BLaER1 (cell line): Measurements from ENCODE around the gene CD9.
A peak's percentile ranks its signal among the peaks of the same experiment; 100 is the strongest.

Experiments used
- H3K27ac ChIP-seq: shearing (Covaris generic); formaldehyde crosslinking; 2 replicates; pipeline ENCODE4 v1.8.1; 2022
- H3K27me3 ChIP-seq: shearing (Covaris generic); formaldehyde crosslinking; 2 replicates; pipeline ENCODE4 v1.8.1; 2022
- H3K36me3 ChIP-seq: shearing (Covaris generic); formaldehyde crosslinking; 2 replicates; pipeline ENCODE4 v1.8.1; 2022
- H3K4me1 ChIP-seq: shearing (Covaris generic); formaldehyde crosslinking; 2 replicates; pipeline ENCODE4 v1.8.1; 2022
- H3K4me2 ChIP-seq: shearing (Covaris generic); formaldehyde crosslinking; 2 replicates; pipeline ENCODE4 v1.8.1; 2022
- H3K4me3 ChIP-seq: shearing (Covaris generic); formaldehyde crosslinking; 2 replicates; pipeline ENCODE4 v1.8.1; 2022
- H3K9ac ChIP-seq: shearing (Covaris generic); formaldehyde crosslinking; 2 replicates; pipeline ENCODE4 v1.8.1; 2022
- H3K9me3 ChIP-seq: shearing (Covaris generic); formaldehyde crosslinking; 2 replicates; pipeline ENCODE4 v1.8.1; 2022
- H4K20me1 ChIP-seq: shearing (Covaris generic); formaldehyde crosslinking; 2 replicates; pipeline ENCODE4 v1.8.1; 2022
- Cebpa-rat ChIP-seq: shearing (Covaris generic); IDR thresholded peaks from 2 replicates; pipeline ENCODE4 v1.8.1; 2022

CD9 gene

GRCh38 chr12:6257007-6257406 lies 56.8 kb downstream of the CD9 start:
- no peaks in the 10 kb centered on the region for H3K36me3 ChIP-seq
- no peak overlapping the region for H3K4me3 ChIP-seq
- no peak for TF ChIP-seq Cebpa-rat

GRCh38 chr12:6262211-6262610 lies 62.0 kb downstream of the CD9 start:
- Histone ChIP-seq H4K20me1 (no peaks in the 10 kb centered on the region), H3K4me2 (peak overlapping the region; percentile 39; the same call in 1 of the 2 replicates), H3K4me3 (no peak overlapping the region), H3K9me3 (peaks cover 21% of the 10 kb centered on the region), H3K36me3 (no peaks in the 10 kb centered on the region), H3K9ac (peak overlapping the region; percentile 5; the same call in 1 of the 2 replicates), H3K4me1 (peaks cover 20% of the 10 kb centered on the region), H3K27me3 (no peaks in the 10 kb centered on the region), H3K27ac (0 out of 2 replicates have a peak overlapping the region, but pooled peaks have one; percentile 19)
- no peak for TF ChIP-seq Cebpa-rat

More at GRCh38 chr12:6257007-6257406, 56.8 kb downstream of the CD9 start:
- Histone ChIP-seq H3K27me3 (no peaks in the 10 kb centered on the region), H3K4me1 (peaks cover 2% of the 10 kb centered on the region; the same call in 1 of the 2 replicates), H4K20me1 (no peaks in the 10 kb centered on the region), H3K9ac (no peak overlapping the region), H3K9me3 (peaks cover 21% of the 10 kb centered on the region), H3K4me2 (no peak overlapping the region), H3K27ac (no peak overlapping the region)

- Histone ChIP-seq H3K27me3 (no peaks in the 10 kb centered on the region), H3K27ac (0 out of 2 replicates have a peak overlapping the region, but pooled peaks have one; percentile 19), H3K9ac (peak overlapping the region; percentile 5; the same call in 1 of the 2 replicates), H4K20me1 (no peaks in the 10 kb centered on the region), H3K4me2 (peak overlapping the region; percentile 39; the same call in 1 of the 2 replicates), H3K4me3 (no peak overlapping the region), H3K4me1 (peaks cover 24% of the 10 kb centered on the region), H3K36me3 (no peaks in the 10 kb centered on the region), H3K9me3 (peaks cover 18% of the 10 kb centered on the region)
- TF ChIP-seq Cebpa-rat = no peak
Observed at GRCh38 chr12:6262623-6263022, 62.4 kb downstream of the CD9 start.

- Histone ChIP-seq H3K4me3 (no peak overlapping the region), H3K36me3 (no peaks in the 10 kb centered on the region), H3K4me2 (no peak overlapping the region), H3K9ac (no peak overlapping the region), H3K4me1 (peaks cover 33% of the 10 kb centered on the region), H3K27ac (no peak overlapping the region), H3K27me3 (no peaks in the 10 kb centered on the region), H4K20me1 (no peaks in the 10 kb centered on the region), H3K9me3 (peaks cover 5% of the 10 kb centered on the region)
- TF ChIP-seq Cebpa-rat = no peak
Observed at GRCh38 chr12:6263931-6264330, 63.7 kb downstream of the CD9 start.

GRCh38 chr12:6264402-6265037 lies 64.3 kb downstream of the CD9 start:
- Histone ChIP-seq H3K27ac (no peak overlapping the region), H3K4me2 (no peak overlapping the region)

GRCh38 chr12:6265038-6265405 lies 64.8 kb downstream of the CD9 start:
- TF ChIP-seq Cebpa-rat = no peak
- H3K4me2 ChIP-seq = no peak overlapping the region
- H3K27me3 ChIP-seq = no peaks in the 10 kb centered on the region
- peaks cover 33% of the 10 kb centered on the region for H3K4me1 ChIP-seq
- no peak overlapping the region for H3K27ac ChIP-seq
- H3K4me3 ChIP-seq = no peak overlapping the region
- no peaks in the 10 kb centered on the region for H4K20me1 ChIP-seq
- no peaks in the 10 kb centered on the region for H3K36me3 ChIP-seq
- no peaks in the 10 kb centered on the region for H3K9me3 ChIP-seq
- H3K9ac ChIP-seq = no peak overlapping the region

More at GRCh38 chr12:6264402-6265037, 64.3 kb downstream of the CD9 start:
- no peak overlapping the region for H3K9ac ChIP-seq
- H3K36me3 ChIP-seq = no peaks in the 10 kb centered on the region
- no peaks in the 10 kb centered on the region for H3K27me3 ChIP-seq
- H3K4me1 ChIP-seq = peaks cover 33% of the 10 kb centered on the region
- TF ChIP-seq Cebpa-rat = no peak
- no peaks in the 10 kb centered on the region for H3K9me3 ChIP-seq
- no peak overlapping the region for H3K4me3 ChIP-seq
- no peaks in the 10 kb centered on the region for H4K20me1 ChIP-seq

- TF ChIP-seq Cebpa-rat = no peak
- peak overlapping the region; percentile 49 for H3K4me2 ChIP-seq
- no peaks in the 10 kb centered on the region for H3K36me3 ChIP-seq
- H3K9me3 ChIP-seq = no peaks in the 10 kb centered on the region
- H3K9ac ChIP-seq = no peak overlapping the region
- H3K4me1 ChIP-seq = peaks cover 33% of the 10 kb centered on the region
- no peaks in the 10 kb centered on the region for H4K20me1 ChIP-seq
- no peak overlapping the region for H3K4me3 ChIP-seq
- H3K27ac ChIP-seq = no peak overlapping the region
- no peaks in the 10 kb centered on the region for H3K27me3 ChIP-seq
Observed at GRCh38 chr12:6266541-6266966, 66.4 kb downstream of the CD9 start.

- Histone ChIP-seq H3K36me3 (no peaks in the 10 kb centered on the region), H3K4me1 (peaks cover 30% of the 10 kb centered on the region), H3K9me3 (no peaks in the 10 kb centered on the region), H3K9ac (no peak overlapping the region), H3K4me3 (no peak overlapping the region), H3K27me3 (no peaks in the 10 kb centered on the region), H3K27ac (no peak overlapping the region), H3K4me2 (peak overlapping the region; percentile 49), H4K20me1 (no peaks in the 10 kb centered on the region)
- TF ChIP-seq Cebpa-rat = no peak
Observed at GRCh38 chr12:6266971-6267721, 66.9 kb downstream of the CD9 start.

GRCh38 chr12:6268484-6269157 lies 68.4 kb downstream of the CD9 start:
- no peaks in the 10 kb centered on the region for H4K20me1 ChIP-seq
- H3K4me1 ChIP-seq = peaks cover 35% of the 10 kb centered on the region
- H3K27ac ChIP-seq = no peak overlapping the region
- H3K27me3 ChIP-seq = no peaks in the 10 kb centered on the region
- H3K4me3 ChIP-seq = no peak overlapping the region
- H3K9me3 ChIP-seq = no peaks in the 10 kb centered on the region
- TF ChIP-seq Cebpa-rat = no peak
- H3K9ac ChIP-seq = no peak overlapping the region
- no peaks in the 10 kb centered on the region for H3K36me3 ChIP-seq
- no peak overlapping the region for H3K4me2 ChIP-seq

GRCh38 chr12:6269986-6270385 lies 69.8 kb downstream of the CD9 start:
- no peak overlapping the region for H3K4me3 ChIP-seq
- TF ChIP-seq Cebpa-rat = no peak
- H3K4me1 ChIP-seq = peaks cover 47% of the 10 kb centered on the region
- no peaks in the 10 kb centered on the region for H3K9me3 ChIP-seq
- no peaks in the 10 kb centered on the region for H3K27me3 ChIP-seq
- no peaks in the 10 kb centered on the region for H3K36me3 ChIP-seq
- H3K4me2 ChIP-seq = no peak overlapping the region
- no peaks in the 10 kb centered on the region for H4K20me1 ChIP-seq
- H3K9ac ChIP-seq = no peak overlapping the region
- H3K27ac ChIP-seq = no peak overlapping the region
